ENCODE measurements around the gene ZNF718. TPM values are rescaled to one million over a fixed set of nuclear protein-coding genes. Genes with fewer than 3 reads are reported as not detected.
"Not testable (repeated sequence)": the region's sequence is repeated elsewhere in the genome, so short reads cannot be mapped to it uniquely, and the experiment has no call there.

ZNF718 gene
- total and polyA plus RNA-seq, 10 of the 15 experiments (the other 5 are each of a cell fraction or from before 2014, with no cell fraction given): 1.1 to 7.0 (median 3.9) TPM

GRCh38 chr4:123922-124274 lies 403 bp upstream of the ZNF718 start:
- H3K27me3 ChIP-seq (replicated peaks in 1 of 2; ENCODE audit: control insufficient read depth in 2 of 2, insufficient read depth in 2 of 2, low read length in 1 of 2); H3K36me3 ChIP-seq (ENCODE audit: control insufficient read depth in 2 of 2, insufficient read depth in 2 of 2, low read length in 1 of 2); ATAC-seq; H4K20me1 ChIP-seq (ENCODE audit: control insufficient read depth, insufficient read depth); H3K4me1 ChIP-seq (ENCODE audit: control insufficient read depth, insufficient read depth, low read length); DNase-seq (ENCODE audit: low read depth, low spot score); FAIRE-seq; in situ Hi-C loops (cut with MboI); intact Hi-C loops (cut with micrococcal nuclease; ENCODE audit: unreplicated experiment); BruUV-seq (replicated peaks): not testable (repeated sequence)
- H3K27ac ChIP-seq (ENCODE audit: control insufficient read depth, insufficient read depth): peak overlapping the region; percentile 96
- H3K9ac ChIP-seq (ENCODE audit: control insufficient read depth, insufficient read depth, low read length): peak overlapping the region; percentile 80
- CTCF ChIA-PET: interaction anchor here (0.6 to 1.5 kb wide), 3 partner anchors 11 to 986 kb away, joined by 4 to 6 read pairs (median 5); no protein-coding TSS in a partner anchor
- H3K4me3 ChIP-seq: peak overlapping the region; percentile 52
- WGBS (ENCODE audit: insufficient coverage, insufficient replicate concordance, low lambda C conversion rate, missing lambda C conversion rate): 21% methylated on average over 10 of the region's 10 CpGs
- TF ChIP-seq STAT1 (conservative IDR thresholded peaks at IDR 0.05): 0 out of 2 replicates have a peak, but pooled peaks have one; percentile 23
- TF ChIP-seq SMARCA5 (IDR thresholded peaks at IDR 0.05): 0 out of 2 replicates have a peak, but pooled peaks have one; percentile 31
- TF ChIP-seq ZNF217 (IDR thresholded peaks at IDR 0.05): peak; percentile 53; the same call in 1 of the 2 replicates
- TF ChIP-seq NR2F1 (conservative IDR thresholded peaks at IDR 0.05): 0 out of 2 replicates have a peak, but pooled peaks have one; percentile 15
- H3K9me3 ChIP-seq (replicated peaks; ENCODE audit: control insufficient read depth, insufficient read depth, low read length): peaks cover 27% of the 10 kb centered on the region
- POLR2A ChIA-PET: interaction anchor here (1.3 kb wide), 1 partner anchor 12 kb away, joined by 7 read pairs; no protein-coding TSS in a partner anchor
- H3K4me2 ChIP-seq (ENCODE audit: control insufficient read depth, insufficient read depth): peak overlapping the region; percentile 45
- peak overlapping the region; percentile 95 for H2AFZ ChIP-seq (ENCODE audit: control insufficient read depth, low read depth, low read length)
- SMC1A ChIA-PET (ENCODE audit: uncharacterized antibody, unreplicated experiment): interaction anchor here (0.9 to 1.5 kb wide), 2 partner anchors 13 to 119 kb away, joined by 3 to 4 read pairs; no protein-coding TSS in a partner anchor
- peaks cover 25% of the 10 kb centered on the region for H3K79me2 ChIP-seq (ENCODE audit: control insufficient read depth, insufficient read depth, low read length)
- RAD21 ChIA-PET (ENCODE audit: unreplicated experiment): interaction anchor here (1.0 kb wide), 1 partner anchor 18 kb away, joined by 3 read pairs; no protein-coding TSS in a partner anchor

- Histone ChIP-seq H3K9ac (ENCODE audit: control insufficient read depth, insufficient read depth, low read length) (peak overlapping the region; percentile 80), H3K4me2 (ENCODE audit: control insufficient read depth, insufficient read depth) (peak overlapping the region; percentile 64), H2AFZ (ENCODE audit: control insufficient read depth, low read depth, low read length) (peak overlapping the region; percentile 95), H3K27ac (ENCODE audit: control insufficient read depth, insufficient read depth) (peak overlapping the region; percentile 96), H3K36me3 (ENCODE audit: control insufficient read depth in 2 of 2, insufficient read depth in 2 of 2, low read length in 1 of 2) (no peaks in the 10 kb centered on the region; a peak in 1 of 4 replicates), H3K27me3 (replicated peaks in 1 of 2; ENCODE audit: control insufficient read depth in 2 of 2, insufficient read depth in 2 of 2, low read length in 1 of 2) (no peaks in the 10 kb centered on the region), H3K4me3 (peak overlapping the region; percentile 87), H4K20me1 (ENCODE audit: control insufficient read depth, insufficient read depth) (no peaks in the 10 kb centered on the region), H3K4me1 (ENCODE audit: control insufficient read depth, insufficient read depth, low read length) (peaks cover 5% of the 10 kb centered on the region; the same call in 1 of the 2 replicates), H3K79me2 (ENCODE audit: control insufficient read depth, insufficient read depth, low read length) (peaks cover 25% of the 10 kb centered on the region), H3K9me3 (replicated peaks; ENCODE audit: control insufficient read depth, insufficient read depth, low read length) (peaks cover 25% of the 10 kb centered on the region; the same call in 2 of the 3 replicates)
- ChIA-PET POLR2A (interaction anchor here (1.3 to 2.2 kb wide), 2 partner anchors 11 to 13 kb away, joined by 5 to 7 read pairs; no protein-coding TSS in a partner anchor), SMC1A (ENCODE audit: uncharacterized antibody, unreplicated experiment) (interaction anchor here (1.2 to 1.5 kb wide), 2 partner anchors 12 to 13 kb away, joined by 3 read pairs; no protein-coding TSS in a partner anchor), CTCF (interaction anchor here (1.5 kb wide), 2 partner anchors 10 to 118 kb away, joined by 5 to 6 read pairs; no protein-coding TSS in a partner anchor), RAD21 (ENCODE audit: unreplicated experiment) (interaction anchor here (1.2 kb wide), 1 partner anchor 11 kb away, joined by 3 read pairs; no protein-coding TSS in a partner anchor)
- whole genome bisulfite sequencing (ENCODE audit: insufficient coverage, insufficient replicate concordance, low lambda C conversion rate, missing lambda C conversion rate): 1% methylated on average over 28 of the region's 30 CpGs
- BruUV-seq (replicated peaks): TSS peak; percentile 92
- peak; percentile 64 for ATAC-seq
- DNase-seq (ENCODE audit: low read depth, low spot score): no peak
- FAIRE-seq: no peak
- in situ Hi-C loops (cut with MboI): no loop called here
- intact Hi-C loops (cut with micrococcal nuclease; ENCODE audit: unreplicated experiment): no loop called here
- TF ChIP-seq CUX1 (IDR thresholded peaks at IDR 0.05; ENCODE audit: insufficient replicate concordance, low read depth, low read length) (no peak), RCOR1 (conservative IDR thresholded peaks at IDR 0.05; ENCODE audit: low read depth, low read length) (no peak), RFX5 (IDR thresholded peaks at IDR 0.05; ENCODE audit: low read depth, low read length) (no peak), CHD4 (IDR thresholded peaks at IDR 0.05) (no peak), CBFB (IDR thresholded peaks at IDR 0.05; ENCODE audit: low read depth) (no peak), RELA (IDR thresholded peaks at IDR 0.05; ENCODE audit: borderline replicate concordance, partially characterized antibody) (no peak)
These were observed 930 bp downstream of the ZNF718 start for GRCh38 chr4:125091-125771.

Data from GM12878 (cell line).